Measurements from ENCODE around the gene CFAP91.

CFAP91 gene

DNA sequence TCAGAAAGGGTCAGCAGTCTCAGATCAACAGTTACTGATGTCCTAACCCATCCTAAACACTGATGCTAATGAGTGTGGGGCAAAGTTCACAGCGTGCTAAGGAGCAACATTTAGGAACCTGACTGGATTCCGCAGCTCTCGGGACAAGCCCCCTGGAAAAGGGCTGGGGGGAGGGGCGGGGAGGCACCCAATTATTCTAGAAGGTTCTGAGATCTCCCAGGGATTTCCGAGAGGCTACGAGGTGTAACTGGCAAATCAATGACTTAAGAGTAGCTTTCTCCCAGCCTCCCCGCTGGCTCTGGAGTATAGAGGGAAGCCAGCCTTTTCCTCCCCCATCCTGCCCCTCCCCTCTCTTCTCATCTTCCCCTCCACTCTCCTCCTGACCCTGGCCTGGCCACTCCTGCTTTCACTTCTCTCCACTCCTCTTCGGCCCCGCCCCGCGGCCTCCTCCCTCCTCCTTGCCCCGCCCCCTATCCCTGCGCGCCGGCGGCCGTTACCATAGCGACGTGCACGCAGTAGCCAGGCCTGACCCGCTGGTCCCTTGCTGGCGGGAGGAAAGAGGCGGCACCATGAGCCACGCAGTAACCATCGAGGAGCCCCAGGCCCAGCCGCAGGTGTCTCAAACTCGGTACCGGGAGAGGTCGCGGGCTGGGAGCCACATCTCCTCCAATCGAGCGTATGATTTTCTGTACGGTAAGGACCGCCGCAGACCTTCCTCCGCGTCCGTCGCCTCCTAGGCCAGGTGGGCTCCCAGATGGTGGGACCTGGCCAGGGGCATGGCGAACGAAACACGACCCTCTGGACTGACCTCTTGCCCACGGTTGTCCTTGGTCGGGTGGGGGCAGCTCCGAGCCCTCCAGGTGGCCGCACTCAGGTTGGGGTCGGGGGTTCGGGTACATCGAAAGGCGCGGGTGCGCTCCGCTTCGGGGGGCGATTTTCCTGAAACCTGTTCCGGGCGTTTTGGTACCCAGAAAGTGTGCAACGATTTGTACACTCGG is at the start of gene CFAP91:
Gene CFAP91 (plus strand): TSS at position 493 of the 998 bp plus-strand sequence. CDS start 77 bp downstream, at position 570.
- Histone ChIP-seq H3K27me3 (ENCODE audit: control insufficient read depth, insufficient read depth, low read length) (no peaks in the 10 kb centered on the region), H3K27ac (ENCODE audit: low read depth, low read length) (peak within 1 kb of the TSS; percentile 45), H3K4me3 (ENCODE audit: low read length) (peak within 1 kb of the TSS; percentile 66), H3K4me1 (ENCODE audit: control insufficient read depth, insufficient read depth, low read length) (peaks cover 9% of the 10 kb centered on the region), H3K9ac (ENCODE audit: low read length) (no peak within 1 kb of the TSS), H3K36me3 (ENCODE audit: control insufficient read depth, insufficient read depth, low read length) (no peaks in the 10 kb centered on the region)

DNA sequence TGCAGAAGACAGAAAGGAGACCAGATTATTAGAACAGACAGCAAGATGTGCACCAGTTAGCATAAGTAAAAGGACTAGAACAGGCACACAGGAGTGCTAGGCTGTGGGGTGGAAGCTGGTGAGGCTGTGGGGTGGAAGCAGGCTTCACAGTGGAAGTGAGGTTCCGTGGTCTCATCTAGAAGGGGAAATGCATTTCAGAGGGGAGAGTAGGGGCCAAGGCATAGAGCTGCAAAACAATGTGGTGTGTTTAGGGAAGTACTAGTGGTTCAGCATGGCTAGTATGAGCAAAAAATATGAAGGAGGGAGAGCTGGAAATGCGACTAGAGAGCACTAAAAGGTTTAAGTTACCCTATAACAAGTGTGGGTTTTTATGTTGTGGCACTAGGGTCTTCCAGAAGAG is 48.9 kb upstream of the CFAP91 start:
- Histone ChIP-seq H3K36me3 (ENCODE audit: control insufficient read depth, insufficient read depth, low read length) (no peaks in the 10 kb centered on the region), H3K27ac (ENCODE audit: low read depth, low read length) (no peak overlapping the region), H3K4me3 (ENCODE audit: low read length) (no peak overlapping the region), H3K4me1 (ENCODE audit: control insufficient read depth, insufficient read depth, low read length) (peaks cover 16% of the 10 kb centered on the region), H3K9ac (ENCODE audit: low read length) (no peak overlapping the region), H3K27me3 (ENCODE audit: control insufficient read depth, insufficient read depth, low read length) (no peaks in the 10 kb centered on the region)

DNA sequence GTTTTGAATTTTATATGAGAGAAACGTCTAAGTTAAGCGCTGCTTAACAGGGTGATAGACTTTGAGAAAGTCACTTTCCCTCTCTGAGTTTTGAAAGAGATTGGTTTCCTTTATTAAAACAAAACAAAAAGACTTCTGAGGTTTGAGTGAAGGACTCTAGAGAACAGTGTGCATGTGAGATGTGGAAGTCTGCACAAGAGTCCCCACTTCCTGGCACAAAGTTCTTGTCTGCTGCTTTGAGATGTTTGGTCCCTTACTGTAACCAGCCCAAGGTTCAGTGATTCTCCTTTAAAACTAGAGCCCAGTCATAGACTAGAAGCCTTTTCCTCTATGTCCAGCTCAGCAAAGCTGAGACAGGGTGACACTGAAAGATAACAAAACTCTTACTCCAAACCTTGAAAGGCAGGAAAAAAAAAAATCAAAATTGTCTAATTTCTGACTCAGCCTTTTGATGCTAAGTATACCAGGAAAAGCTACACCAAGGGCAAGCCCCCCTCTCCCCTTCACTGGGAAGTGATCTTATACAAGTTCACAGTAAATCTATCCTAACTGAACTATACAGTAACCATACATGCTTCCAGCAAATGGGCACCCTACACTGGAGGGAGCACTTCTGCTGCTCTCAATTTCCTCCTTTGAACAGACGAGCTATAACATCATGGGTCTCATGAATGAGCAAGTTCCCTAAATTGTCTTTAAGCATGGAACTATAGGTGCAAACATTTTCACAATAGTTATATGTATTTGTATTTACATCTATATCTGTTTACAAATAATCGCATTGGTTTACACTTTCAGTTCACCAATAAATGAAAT is 44.7 kb upstream of the CFAP91 start:
- H3K9ac ChIP-seq (ENCODE audit: low read length), result no peak overlapping the region
- no peaks in the 10 kb centered on the region for H3K27me3 ChIP-seq (ENCODE audit: control insufficient read depth, insufficient read depth, low read length)
- peaks cover 36% of the 10 kb centered on the region for H3K4me1 ChIP-seq (ENCODE audit: control insufficient read depth, insufficient read depth, low read length)
- peak overlapping the region; percentile 22 for H3K4me3 ChIP-seq (ENCODE audit: low read length)
- H3K36me3 ChIP-seq (ENCODE audit: control insufficient read depth, insufficient read depth, low read length), result no peaks in the 10 kb centered on the region
- H3K27ac ChIP-seq (ENCODE audit: low read depth, low read length), result peak overlapping the region; percentile 33

DNA sequence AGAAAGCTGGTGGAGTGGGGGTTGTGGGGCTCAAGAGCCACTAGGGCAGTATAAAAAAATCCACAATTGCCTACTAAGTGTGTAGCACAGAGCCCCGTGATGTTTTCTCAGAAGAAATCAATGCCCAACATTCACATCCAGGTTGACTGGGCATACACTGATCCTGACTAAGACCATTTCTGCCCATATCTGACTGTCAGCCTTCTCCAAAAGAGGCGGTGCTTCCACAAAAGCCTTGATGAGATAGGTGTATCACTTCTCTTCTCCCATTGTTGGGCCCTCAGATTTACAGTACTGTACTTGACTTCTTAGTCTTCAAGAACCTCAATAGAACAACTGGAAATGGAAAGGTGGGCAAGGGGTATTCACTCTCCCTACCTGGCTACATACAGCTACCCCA is 43.8 kb upstream of the CFAP91 start:
- Histone ChIP-seq H3K9ac (ENCODE audit: low read length) (no peak overlapping the region), H3K4me1 (ENCODE audit: control insufficient read depth, insufficient read depth, low read length) (peaks cover 44% of the 10 kb centered on the region), H3K27ac (ENCODE audit: low read depth, low read length) (peak overlapping the region; percentile 89), H3K27me3 (ENCODE audit: control insufficient read depth, insufficient read depth, low read length) (no peaks in the 10 kb centered on the region), H3K4me3 (ENCODE audit: low read length) (peak overlapping the region; percentile 71), H3K36me3 (ENCODE audit: control insufficient read depth, insufficient read depth, low read length) (no peaks in the 10 kb centered on the region)

DNA sequence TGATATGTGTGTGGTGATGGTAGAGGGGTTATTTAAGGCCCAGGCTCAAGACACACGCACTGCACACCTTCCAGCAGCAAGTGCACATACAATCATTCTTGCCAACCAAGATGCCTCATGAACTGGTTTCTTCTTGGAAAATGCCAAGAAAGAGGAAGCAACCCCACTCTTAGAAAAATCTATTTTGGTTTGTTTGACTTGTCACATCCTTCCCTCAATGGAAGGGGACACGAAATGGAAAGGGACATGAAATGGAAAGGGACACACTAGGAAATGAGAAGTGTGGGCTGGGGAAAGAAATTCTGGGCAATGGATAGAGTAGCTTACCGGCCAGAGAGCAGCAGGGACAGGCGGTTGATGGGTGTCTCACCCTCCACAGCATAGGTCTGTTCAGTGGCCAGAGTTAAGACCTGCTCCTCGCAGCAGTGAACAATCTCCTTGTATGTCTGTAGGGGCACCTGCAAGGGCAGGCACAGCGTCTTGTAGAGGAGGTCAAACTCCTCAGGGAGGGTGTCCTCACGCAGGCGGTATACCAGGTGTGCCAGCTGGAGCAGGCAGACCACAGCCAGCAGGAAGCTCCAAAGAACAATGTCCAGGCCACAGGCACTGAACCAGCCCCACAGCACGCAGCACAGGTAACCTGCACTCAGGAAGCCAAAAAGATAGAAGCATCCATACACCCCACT is 43.1 kb upstream of the CFAP91 start:
- Histone ChIP-seq H3K27ac (ENCODE audit: low read depth, low read length) (peak overlapping the region; percentile 89), H3K27me3 (ENCODE audit: control insufficient read depth, insufficient read depth, low read length) (no peaks in the 10 kb centered on the region), H3K9ac (ENCODE audit: low read length) (peak overlapping the region; percentile 64), H3K4me3 (ENCODE audit: low read length) (peak overlapping the region; percentile 71), H3K4me1 (ENCODE audit: control insufficient read depth, insufficient read depth, low read length) (peaks cover 51% of the 10 kb centered on the region), H3K36me3 (ENCODE audit: control insufficient read depth, insufficient read depth, low read length) (no peaks in the 10 kb centered on the region)

DNA sequence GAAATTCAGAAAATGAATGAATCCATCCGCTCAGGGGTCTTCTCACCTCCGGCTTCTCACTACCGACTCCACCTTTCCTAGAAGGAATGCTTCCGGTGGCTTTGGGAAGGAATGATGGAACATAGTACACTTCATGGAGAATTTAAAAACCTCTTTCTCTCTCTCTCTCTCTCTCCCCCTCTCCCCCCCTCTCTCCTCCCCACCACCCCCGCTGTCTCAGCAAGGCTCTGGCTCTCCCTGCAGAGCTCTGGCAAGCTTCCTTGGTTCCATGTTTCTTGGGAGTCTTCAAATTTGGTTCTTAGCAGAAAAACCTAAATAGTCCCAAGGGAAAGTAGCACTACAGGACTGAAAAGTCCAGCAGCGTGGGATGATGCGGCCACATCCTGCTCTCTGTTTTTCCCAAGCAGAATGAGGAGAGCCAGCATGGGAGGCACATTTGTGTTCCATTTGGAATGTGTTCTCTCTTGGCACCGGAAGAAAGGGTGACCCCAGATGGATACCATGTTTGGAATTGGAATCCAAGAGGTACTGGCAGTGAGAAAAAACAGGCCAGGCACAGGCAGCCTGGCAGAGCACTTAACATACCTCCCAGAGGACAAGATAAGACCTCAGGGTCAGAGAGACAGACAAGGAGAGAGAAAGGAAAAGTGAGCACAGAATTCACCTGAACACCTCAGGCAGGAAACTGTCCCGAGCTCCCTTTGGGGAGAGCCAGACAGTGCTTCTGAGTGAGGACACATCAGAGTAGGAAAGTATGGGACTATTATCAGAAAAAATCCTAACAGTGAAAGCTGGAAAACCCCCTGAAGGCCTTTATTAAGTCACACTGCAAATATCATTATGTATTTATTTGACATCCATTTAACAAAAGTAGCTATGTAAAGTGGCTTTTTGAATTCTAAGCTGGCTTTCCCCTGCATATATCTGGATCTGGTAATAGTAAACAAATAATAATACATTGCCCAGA is 42.1 kb upstream of the CFAP91 start, which contains the start of gene POPDC2:
Gene POPDC2 (minus strand): TSS at position 116 of the 967 bp plus-strand sequence. CDS start 166 bp downstream, outside the sequence.
- peak within 1 kb of the TSS; percentile 64 for H3K9ac ChIP-seq (ENCODE audit: low read length)
- peak within 1 kb of the TSS; percentile 71 for H3K4me3 ChIP-seq (ENCODE audit: low read length)
- peak within 1 kb of the TSS; percentile 89 for H3K27ac ChIP-seq (ENCODE audit: low read depth, low read length)
- no peaks in the 10 kb centered on the region for H3K27me3 ChIP-seq (ENCODE audit: control insufficient read depth, insufficient read depth, low read length)
- peaks cover 55% of the 10 kb centered on the region for H3K4me1 ChIP-seq (ENCODE audit: control insufficient read depth, insufficient read depth, low read length)
- H3K36me3 ChIP-seq (ENCODE audit: control insufficient read depth, insufficient read depth, low read length), result no peaks in the 10 kb centered on the region

DNA sequence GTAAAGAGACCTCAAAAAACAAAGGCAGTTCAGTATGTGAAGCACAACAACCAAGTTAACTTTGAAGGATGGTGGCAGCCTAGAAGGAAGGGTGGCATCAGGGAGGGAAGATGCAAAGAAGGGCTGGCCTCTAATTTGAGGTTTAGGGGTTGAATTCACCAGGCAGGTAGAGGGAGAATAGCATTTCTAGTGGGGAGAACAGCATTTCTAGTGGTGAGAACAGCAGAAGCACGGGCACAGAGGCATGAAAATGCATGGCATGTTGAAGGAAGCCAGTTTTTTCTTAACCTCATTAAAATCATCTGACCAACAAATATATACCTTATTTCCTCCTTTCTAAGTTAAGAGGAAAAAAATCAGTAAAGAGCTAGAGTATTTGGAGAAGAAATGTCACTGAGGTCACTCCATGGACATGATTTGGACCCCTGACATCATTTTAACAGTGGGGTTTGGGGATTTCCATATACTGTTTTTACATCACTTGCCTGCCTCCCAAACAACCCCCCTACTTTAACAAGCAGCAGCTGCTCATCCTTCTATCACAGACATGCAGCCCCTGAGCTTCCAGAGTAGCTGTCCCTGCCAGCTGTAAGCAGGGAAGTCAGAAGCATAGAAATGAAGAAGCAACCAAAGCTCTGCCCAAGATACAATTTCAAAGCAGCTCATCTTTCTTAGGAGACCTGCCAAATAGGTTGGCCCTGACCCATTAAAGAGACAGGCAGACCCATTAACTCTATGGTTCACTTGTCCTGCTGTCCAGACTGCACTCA is 40.0 kb upstream of the CFAP91 start:
- H3K4me3 ChIP-seq (ENCODE audit: low read length), result no peak overlapping the region
- peak overlapping the region; percentile 89 for H3K27ac ChIP-seq (ENCODE audit: low read depth, low read length)
- no peaks in the 10 kb centered on the region for H3K27me3 ChIP-seq (ENCODE audit: control insufficient read depth, insufficient read depth, low read length)
- no peaks in the 10 kb centered on the region for H3K36me3 ChIP-seq (ENCODE audit: control insufficient read depth, insufficient read depth, low read length)
- no peak overlapping the region for H3K9ac ChIP-seq (ENCODE audit: low read length)
- peaks cover 49% of the 10 kb centered on the region for H3K4me1 ChIP-seq (ENCODE audit: control insufficient read depth, insufficient read depth, low read length)

DNA sequence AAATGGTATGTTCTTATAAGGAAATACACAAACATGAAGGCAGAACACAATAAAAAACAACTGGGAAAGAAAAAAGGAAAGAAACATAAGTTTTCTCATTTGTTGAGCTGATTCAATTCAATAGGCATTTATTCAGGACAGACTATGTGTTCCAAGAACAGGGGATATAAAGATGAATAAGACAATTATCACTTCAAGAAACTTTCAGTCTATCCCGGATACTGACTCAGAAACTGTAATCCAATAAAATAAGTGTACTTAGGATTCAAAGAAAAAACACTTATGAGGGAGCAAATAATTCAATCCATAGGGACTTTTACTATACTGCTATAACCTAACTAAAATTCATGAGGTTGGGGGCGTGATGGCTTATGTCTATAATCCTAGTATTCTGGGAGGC is 38.9 kb upstream of the CFAP91 start:
- no peak overlapping the region for H3K4me3 ChIP-seq (ENCODE audit: low read length)
- peaks cover 47% of the 10 kb centered on the region for H3K4me1 ChIP-seq (ENCODE audit: control insufficient read depth, insufficient read depth, low read length)
- H3K27ac ChIP-seq (ENCODE audit: low read depth, low read length), result peak overlapping the region; percentile 89
- no peaks in the 10 kb centered on the region for H3K36me3 ChIP-seq (ENCODE audit: control insufficient read depth, insufficient read depth, low read length)
- no peak overlapping the region for H3K9ac ChIP-seq (ENCODE audit: low read length)
- H3K27me3 ChIP-seq (ENCODE audit: control insufficient read depth, insufficient read depth, low read length), result no peaks in the 10 kb centered on the region

DNA sequence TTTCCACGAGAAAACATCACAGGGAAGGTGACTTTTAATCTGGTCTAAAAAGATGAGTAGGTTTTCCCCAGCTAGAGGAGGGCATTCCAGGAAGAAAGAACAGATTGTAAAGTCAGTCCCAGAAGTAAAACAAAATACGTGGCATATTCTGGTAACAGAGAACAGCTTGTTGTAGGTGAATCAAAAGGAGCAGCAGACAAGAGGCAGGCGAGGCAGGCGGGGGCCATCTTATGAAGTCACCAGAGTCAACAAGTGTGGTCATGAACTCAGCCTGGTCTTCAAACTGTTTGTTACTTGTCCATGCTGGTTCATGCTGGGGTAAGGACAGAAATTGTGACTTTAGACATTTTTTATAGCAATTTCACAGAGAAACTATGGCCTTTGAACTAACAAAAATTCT is 38.5 kb upstream of the CFAP91 start:
- H3K27ac ChIP-seq (ENCODE audit: low read depth, low read length), result peak overlapping the region; percentile 89
- peaks cover 42% of the 10 kb centered on the region for H3K4me1 ChIP-seq (ENCODE audit: control insufficient read depth, insufficient read depth, low read length)
- no peaks in the 10 kb centered on the region for H3K27me3 ChIP-seq (ENCODE audit: control insufficient read depth, insufficient read depth, low read length)
- H3K4me3 ChIP-seq (ENCODE audit: low read length), result no peak overlapping the region
- H3K36me3 ChIP-seq (ENCODE audit: control insufficient read depth, insufficient read depth, low read length), result no peaks in the 10 kb centered on the region
- no peak overlapping the region for H3K9ac ChIP-seq (ENCODE audit: low read length)

DNA sequence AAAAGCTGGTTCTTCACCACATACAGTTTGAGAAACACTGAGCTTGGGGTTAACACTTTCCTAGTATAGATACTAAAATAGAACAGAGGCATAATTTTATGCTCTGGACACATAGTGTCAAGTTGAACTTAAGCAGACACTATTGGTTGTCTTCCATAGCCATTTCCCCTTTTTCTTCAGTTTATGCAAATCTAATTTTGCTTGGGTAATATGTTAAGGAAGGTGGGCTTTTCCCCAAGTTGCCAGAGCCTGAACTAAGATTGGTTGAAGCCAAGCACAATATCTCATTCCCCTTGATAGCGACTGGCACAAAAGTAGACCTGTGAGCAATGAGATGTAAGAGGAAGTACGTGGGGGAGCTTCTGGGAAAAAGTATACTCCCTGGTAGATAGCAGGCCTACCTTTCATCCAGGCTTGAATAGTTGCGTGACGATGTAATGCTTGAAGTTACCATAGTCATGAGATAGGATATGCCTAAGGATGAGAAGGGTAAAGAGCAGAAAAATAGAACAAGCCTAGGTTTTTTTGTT is 37.9 kb upstream of the CFAP91 start:
- Histone ChIP-seq H3K9ac (ENCODE audit: low read length) (no peak overlapping the region), H3K4me1 (ENCODE audit: control insufficient read depth, insufficient read depth, low read length) (peaks cover 40% of the 10 kb centered on the region), H3K27ac (ENCODE audit: low read depth, low read length) (peak overlapping the region; percentile 89), H3K36me3 (ENCODE audit: control insufficient read depth, insufficient read depth, low read length) (no peaks in the 10 kb centered on the region), H3K27me3 (ENCODE audit: control insufficient read depth, insufficient read depth, low read length) (no peaks in the 10 kb centered on the region), H3K4me3 (ENCODE audit: low read length) (no peak overlapping the region)
